H1 (cell line): ENCODE measurements around the gene TMEM131L. TPM values are rescaled to one million over a fixed set of nuclear protein-coding genes. Genes with fewer than 3 reads are reported as not detected.

Source experiments
- CTCF ChIA-PET: fragments of 300-600 bp; sonication (Branson Sonifier 250); formaldehyde crosslinking; loops from one replicate; lab custom pipeline; 2021; ENCODE audit not compliant: partially characterized antibody; lab: Charles Lee
- POLR2A ChIA-PET: fragments of 300-600 bp; sonication (Branson Sonifier 250); formaldehyde crosslinking; loops from one replicate; lab custom pipeline; 2021; ENCODE audit warnings: inconsistent platforms; ENCODE audit not compliant: partially characterized antibody; lab: Charles Lee
- DNase-seq, 2 experiments: peaks; one replicate each; pipeline versions ENCODE4 v3.0.0 to v3.0.0-alpha.2; 2010 to 2022; ENCODE audit warnings: low spot score in 2 of 2, low read depth in 1 of 2, mixed read lengths in 1 of 2
- FAIRE-seq: peaks from 2 replicates; lab custom pipeline; 2011; peaks lifted over from hg19 to GRCh38; lab: Jason Lieb, UNC
- H2AFZ ChIP-seq: 2 replicates; pipeline ENCODE4 v1.8.1; 2012; ENCODE audit warnings: low read length, inconsistent platforms
- H2AK5ac ChIP-seq: 2 replicates; pipeline ENCODE4 v1.6.1; 2013; ENCODE audit warnings: low read depth, low read length
- H2BK120ac ChIP-seq: replicated peaks from 2 replicates; pipeline ENCODE3; 2013; ENCODE audit warnings: low read depth, low read length, inconsistent platforms
- H2BK12ac ChIP-seq: 2 replicates; pipeline ENCODE4 v1.6.1; 2013; ENCODE audit warnings: low read depth, low read length
- H2BK15ac ChIP-seq: 2 replicates; pipeline ENCODE4 v1.6.1; 2013; ENCODE audit warnings: low read length
- H2BK20ac ChIP-seq: 2 replicates; pipeline ENCODE4 v1.6.1; 2013; ENCODE audit warnings: low read length
- H2BK5ac ChIP-seq: 2 replicates; pipeline ENCODE4 v1.6.1; 2013; ENCODE audit warnings: low read depth, low read length
- H3K14ac ChIP-seq: 2 replicates; pipeline ENCODE4 v1.6.1; 2013; ENCODE audit warnings: inconsistent platforms; ENCODE audit not compliant: insufficient read length
- H3K18ac ChIP-seq: 2 replicates; pipeline ENCODE4 v1.6.1; 2013; ENCODE audit warnings: low read length; ENCODE audit errors: extremely low read depth
- H3K23ac ChIP-seq: 2 replicates; pipeline ENCODE4 v1.6.1; 2013; ENCODE audit warnings: inconsistent platforms; ENCODE audit not compliant: insufficient read length
- H3K23me2 ChIP-seq: 2 replicates; pipeline ENCODE4 v1.6.1; 2013; ENCODE audit warnings: low read depth, low read length
- H3K27ac ChIP-seq: 2 replicates; pipeline ENCODE4 v1.6.1; 2011; ENCODE audit warnings: low read depth, low read length, inconsistent platforms
- H3K27me3 ChIP-seq, 4 experiments: replicated peaks in 1 of 4; 1 replicate in 1 of 4; 2 replicates in 3 of 4; pipeline versions ENCODE4 v1.6.1 to v1.8.1; 2011 to 2013; ENCODE audit warnings: low read length in 3 of 4, mild to moderate bottlenecking in 3 of 4, inconsistent platforms in 2 of 4, mixed read lengths in 2 of 4, moderate library complexity in 1 of 4; ENCODE audit not compliant: control insufficient read depth in 3 of 4, insufficient read depth in 3 of 4; ENCODE audit errors: extremely low read depth in 1 of 4
- H3K36me3 ChIP-seq, 4 experiments: 2 replicates each; pipeline versions ENCODE4 v1.6.1 to v1.8.1; 2011 to 2013; ENCODE audit warnings: mild to moderate bottlenecking in 4 of 4, low read length in 3 of 4, moderate library complexity in 2 of 4, control low read depth in 1 of 4, inconsistent platforms in 1 of 4; ENCODE audit not compliant: insufficient read depth in 4 of 4, control insufficient read depth in 2 of 4
- H3K4ac ChIP-seq: replicated peaks from 2 replicates; pipeline ENCODE3; 2013; ENCODE audit warnings: low read length, low read depth, mixed read lengths, inconsistent platforms; ENCODE audit not compliant: insufficient read length
- H3K4me1 ChIP-seq, 4 experiments: replicated peaks in 1 of 4; 1 replicate in 1 of 4; 2 replicates in 3 of 4; pipeline versions ENCODE4 v1.6.1 to v1.8.1; 2011 to 2013; ENCODE audit warnings: low read length in 3 of 4, inconsistent platforms in 2 of 4, mixed read lengths in 1 of 4; ENCODE audit not compliant: insufficient read depth in 4 of 4, control insufficient read depth in 3 of 4
- H3K4me2 ChIP-seq, 2 experiments: 2 replicates each; pipeline versions ENCODE4 v1.6.1 to v1.8.1; 2011 to 2013; ENCODE audit warnings: low read depth in 2 of 2, low read length in 2 of 2, control low read depth in 1 of 2, inconsistent platforms in 1 of 2, mild to moderate bottlenecking in 1 of 2; ENCODE audit not compliant: insufficient read depth in 1 of 2
- H3K4me3 ChIP-seq, 4 experiments: fragments of 200-600, 300-600 bp in 1 of 4; sonication (generic), shearing (Covaris generic), sonication (Bioruptor Twin) in 1 of 4; 2 replicates each; pipeline versions ENCODE4 v1.5.1 to v1.8.1; 2011 to 2016; ENCODE audit warnings: low read length in 4 of 4, low read depth in 3 of 4, control low read depth in 2 of 4, inconsistent platforms in 2 of 4, mild to moderate bottlenecking in 2 of 4, mixed read lengths in 1 of 4, moderate library complexity in 1 of 4; ENCODE audit not compliant: insufficient read depth in 2 of 4; ENCODE audit errors: extremely low read depth in 1 of 4
- H3K56ac ChIP-seq: replicated peaks from 2 replicates; pipeline ENCODE3; 2013; ENCODE audit warnings: low read depth, mild to moderate bottlenecking, mixed read lengths, low read length, inconsistent platforms; ENCODE audit not compliant: insufficient read length
- H3K79me1 ChIP-seq: 2 replicates; pipeline ENCODE4 v1.6.1; 2013; ENCODE audit warnings: low read depth, low read length, control low read depth
- H3K79me2 ChIP-seq, 2 experiments: 2 replicates each; pipeline versions ENCODE4 v1.6.1 to v1.8.1; 2012 to 2013; ENCODE audit warnings: low read length in 2 of 2, mild to moderate bottlenecking in 2 of 2, inconsistent platforms in 1 of 2; ENCODE audit not compliant: insufficient read depth in 2 of 2, control insufficient read depth in 1 of 2
- H3K9ac ChIP-seq, 4 experiments: replicated peaks in 1 of 4; 1 replicate in 1 of 4; 2 replicates in 3 of 4; pipeline versions ENCODE4 v1.6.1 to v1.8.1; 2011 to 2013; ENCODE audit warnings: low read depth in 3 of 4, low read length in 3 of 4, control low read depth in 2 of 4, mild to moderate bottlenecking in 2 of 4, moderate library complexity in 2 of 4, inconsistent platforms in 1 of 4; ENCODE audit errors: extremely low read depth in 1 of 4
- H3K9me3 ChIP-seq, 2 experiments: 2 replicates each; pipeline versions ENCODE4 v1.6.1 to v1.8.1; 2012 to 2013; ENCODE audit warnings: mild to moderate bottlenecking in 2 of 2, moderate library complexity in 2 of 2, control low read depth in 1 of 2, inconsistent platforms in 1 of 2, low read depth in 1 of 2, low read length in 1 of 2, mixed read lengths in 1 of 2; ENCODE audit not compliant: insufficient read depth in 2 of 2
- H4K20me1 ChIP-seq, 2 experiments: replicated peaks in 1 of 2; 2 replicates each; pipeline versions ENCODE3 to v1.8.1; 2011 to 2013; ENCODE audit warnings: inconsistent platforms in 2 of 2, low read length in 2 of 2, mild to moderate bottlenecking in 1 of 2; ENCODE audit not compliant: insufficient read depth in 2 of 2, control insufficient read depth in 1 of 2
- H4K5ac ChIP-seq: 2 replicates; pipeline ENCODE4 v1.6.1; 2013; ENCODE audit warnings: low read length, low read depth, mixed read lengths, inconsistent platforms; ENCODE audit not compliant: insufficient read length
- H4K8ac ChIP-seq: 2 replicates; pipeline ENCODE4 v1.8.0; 2013; ENCODE audit warnings: mild to moderate bottlenecking, moderate library complexity, low read length, inconsistent platforms; ENCODE audit not compliant: insufficient read depth; ENCODE audit errors: extremely low read depth
- H4K91ac ChIP-seq: replicated peaks from 2 replicates; pipeline ENCODE3; 2013; ENCODE audit warnings: low read length, mixed read lengths, inconsistent platforms; ENCODE audit not compliant: insufficient read length
- CBX5 ChIP-seq: fragments of 300-800, 300-1000 bp; sonication (generic); IDR thresholded peaks from 2 replicates; pipeline ENCODE4 v1.7.1; 2016; ENCODE audit warnings: antibody characterized with exemption, low read length, low read depth
- CTBP2 ChIP-seq: IDR thresholded peaks from 2 replicates; pipeline ENCODE4 v1.7.0; 2011; ENCODE audit warnings: borderline replicate concordance, mild to moderate bottlenecking, moderate library complexity, mixed read lengths, low read length; ENCODE audit not compliant: insufficient read depth, insufficient read length
- EGR1 ChIP-seq: IDR thresholded peaks from 2 replicates; pipeline ENCODE4 v1.6.1; 2011; ENCODE audit warnings: low read depth, low read length, borderline replicate concordance
- GABPA ChIP-seq: IDR thresholded peaks from 2 replicates; pipeline ENCODE4 v1.6.1; 2011; ENCODE audit warnings: mild to moderate bottlenecking, low read length, moderate library complexity, borderline replicate concordance; ENCODE audit not compliant: insufficient read depth
- KDM5A ChIP-seq: fragments of 200-600 bp; IDR thresholded peaks from 2 replicates; pipeline ENCODE4 v1.7.1; 2012; ENCODE audit warnings: mild to moderate bottlenecking, low read length, inconsistent platforms, mixed read lengths
- POLR2AphosphoS5 ChIP-seq: IDR thresholded peaks from 2 replicates; pipeline ENCODE4 v1.6.1; 2011; ENCODE audit warnings: low read depth, low read length
- POU5F1 ChIP-seq: IDR thresholded peaks from 2 replicates; pipeline ENCODE4 v1.6.1; 2011; ENCODE audit warnings: low read depth, mild to moderate bottlenecking, low read length, moderate library complexity
- YY1 ChIP-seq: IDR thresholded peaks from 2 replicates; pipeline ENCODE4 v1.6.1; 2011; ENCODE audit warnings: low read depth, mild to moderate bottlenecking, low read length
- WGBS, 2 experiments: shearing (Covaris generic) in 1 of 2; methylation state at CpG; one replicate each; pipeline versions ENCODE4 v1.1.6 to v1.1.7; 2013 to 2015; ENCODE audit warnings: low lambda C conversion rate in 2 of 2, mixed read lengths in 2 of 2, inconsistent platforms in 1 of 2, low coverage in 1 of 2, missing lambda C conversion rate in 1 of 2; ENCODE audit not compliant: insufficient replicate concordance in 2 of 2, insufficient coverage in 1 of 2, insufficient read length in 1 of 2; ENCODE audit errors: extremely low coverage in 1 of 2, missing lambda C conversion rate in 1 of 2; 5-methylcytosine and 5-hydroxymethylcytosine counted together
- polyA plus RNA-seq, 7 experiments: library from polyadenylated mRNA; depleted of rRNA in 3 of 7; stranded (reverse) in 5 of 7; unstranded in 2 of 7; fragments of >200 nt in 5 of 7; fragments of 200-250 nt in 2 of 7; gene quantifications; 1 replicate in 5 of 7; 2 replicates in 1 of 7; 4 replicates in 1 of 7; pipeline versions ENCODE4 v1.2.1 to v1.2.3, GENCODE V29; 2011 to 2013; ENCODE audit warnings: missing spikeins in 2 of 7, mixed read lengths in 2 of 7
- total RNA-seq: library from RNA; stranded (reverse); fragmentation: NEBNext Ultra II Directional; extraction: Animal tissue kit (Norgen Biotek cat#: 25700); gene quantifications from 2 replicates; pipeline ENCODE4 v1.2.1, GENCODE V29; 2021

Gene TMEM131L
- total and polyA plus RNA-seq, 2 of the 8 experiments (the other 6 are each of a cell fraction or from before 2014, with no cell fraction given), result 14.3 to 26.1 TPM

- no peak overlapping the region for H3K23ac ChIP-seq
- 74% methylated on average over 4 of the region's 4 CpGs; no CpG with 5 or more reads in 1 of the 2 experiments for WGBS, 2 experiments
- no peaks in the 10 kb centered on the region for H3K79me1 ChIP-seq
- H3K36me3 ChIP-seq, result no peaks in the 10 kb centered on the region
- no peaks in the 10 kb centered on the region for H3K9me3 ChIP-seq
- H3K79me2 ChIP-seq, result no peaks in the 10 kb centered on the region
- no peak overlapping the region for H2BK5ac ChIP-seq
- H3K4me3 ChIP-seq, result no peak overlapping the region
- no peak overlapping the region for H2BK15ac ChIP-seq
- no peak overlapping the region for H2AK5ac ChIP-seq
- no peak overlapping the region for H4K8ac ChIP-seq
- DNase-seq (no peak), FAIRE-seq (no peak)
- POLR2A ChIA-PET, result no interaction called here
- no peak overlapping the region for H3K9ac ChIP-seq
- H2BK120ac ChIP-seq, result no peak overlapping the region
- no peaks in the 10 kb centered on the region for H4K20me1 ChIP-seq
- H2BK12ac ChIP-seq, result no peak overlapping the region
- H2BK20ac ChIP-seq, result no peak overlapping the region
- no peak overlapping the region for H3K14ac ChIP-seq
- no peak overlapping the region for H2AFZ ChIP-seq
- no peak overlapping the region for H3K56ac ChIP-seq
- CTCF ChIA-PET, result interaction anchor here (1.0 to 2.7 kb wide), 3 partner anchors 20 to 109 kb away, joined by 3 to 10 read pairs (median 4); no protein-coding TSS in a partner anchor
- H3K27ac ChIP-seq, result no peak overlapping the region
- H3K27me3 ChIP-seq, result no peaks in the 10 kb centered on the region
- peaks cover 0 to 10% (median 1%) of the 10 kb centered on the region in 4 experiments; a peak in 2 of 7 replicates for H3K4me1 ChIP-seq
- H3K23me2 ChIP-seq, result no peaks in the 10 kb centered on the region
- H3K18ac ChIP-seq, result no peak overlapping the region
- no peak overlapping the region for H4K91ac ChIP-seq
- H4K5ac ChIP-seq, result no peak overlapping the region
- no peak overlapping the region for H3K4me2 ChIP-seq
- H3K4ac ChIP-seq, result no peak overlapping the region
- TF ChIP-seq POLR2AphosphoS5 (no peak), KDM5A (no peak), EGR1 (no peak), CTBP2 (no peak), CBX5 (no peak), GABPA (no peak), POU5F1 (no peak), YY1 (no peak)
Observed at GRCh38 chr4:153655002-153655541, 188.9 kb downstream of the TMEM131L start.
